Caco-2 (cell line): ENCODE results near the gene PIP4K2A. TPM values are rescaled to one million over a fixed set of nuclear protein-coding genes. Genes with fewer than 3 reads are reported as not detected.

ENCODE experiments used
- BruUV-seq: library from RNA; stranded (reverse); fragments of 400-500 nt; replicated peaks from 2 replicates; lab custom pipeline; 2021; lab: Mats Ljungman, UMichigan
- CTCF ChIA-PET: fragments of 300-600 bp; sonication (Branson Sonifier 250); formaldehyde crosslinking; loops from one replicate; lab custom pipeline; 2022; ENCODE audit warnings: antibody characterized with exemption; lab: Charles Lee
- POLR2A ChIA-PET: fragments of 300-600 bp; sonication (Branson Sonifier 250); formaldehyde crosslinking; loops from one replicate; lab custom pipeline; 2022; ENCODE audit warnings: antibody characterized with exemption; lab: Charles Lee
- DNase-seq, 2 experiments: peaks; one replicate each; pipeline versions ENCODE4 v3.0.0 to v3.0.0-alpha.2; 2020 to 2022
- H3K27me3 ChIP-seq: replicated peaks from 2 replicates; pipeline ENCODE4 v1.6.0; 2011; ENCODE audit warnings: low read length; ENCODE audit not compliant: control insufficient read depth, insufficient read depth
- H3K36me3 ChIP-seq: 2 replicates; pipeline ENCODE4 v1.5.1; 2011; ENCODE audit warnings: low read length; ENCODE audit not compliant: control insufficient read depth, insufficient read depth
- H3K4me1 ChIP-seq: fragments of 250-450 bp; sonication (Bioruptor Pico); 2 replicates; pipeline ENCODE4 v1.5.1; 2020; ENCODE audit warnings: mild to moderate bottlenecking
- H3K4me3 ChIP-seq: 2 replicates; pipeline ENCODE4 v1.5.1; 2011; ENCODE audit warnings: low read depth, mild to moderate bottlenecking, control low read depth, low read length
- H3K9me3 ChIP-seq: fragments of 250-450 bp; sonication (Bioruptor Pico); 2 replicates; pipeline ENCODE4 v1.5.1; 2020; ENCODE audit warnings: mild to moderate bottlenecking, moderate library complexity
- H3K27ac Mint-ChIP-seq: one replicate; pipeline ENCODE4 v1.8.0; 2022; ENCODE audit warnings: mixed read lengths; ENCODE audit not compliant: unreplicated experiment
- H3K27me3 Mint-ChIP-seq: one replicate; pipeline ENCODE4 v1.8.0; 2022; ENCODE audit warnings: mixed read lengths; ENCODE audit not compliant: insufficient read depth, unreplicated experiment
- H3K36me3 Mint-ChIP-seq: one replicate; pipeline ENCODE4 v1.8.0; 2022; ENCODE audit warnings: mild to moderate bottlenecking, mixed read lengths; ENCODE audit not compliant: insufficient read depth, unreplicated experiment
- H3K4me1 Mint-ChIP-seq: one replicate; pipeline ENCODE4 v1.8.0; 2022; ENCODE audit warnings: low read depth, mixed read lengths; ENCODE audit not compliant: unreplicated experiment
- H3K4me3 Mint-ChIP-seq: one replicate; pipeline ENCODE4 v1.8.0; 2022; ENCODE audit warnings: mild to moderate bottlenecking, moderate library complexity, mixed read lengths; ENCODE audit not compliant: unreplicated experiment
- H3K9me3 Mint-ChIP-seq: one replicate; pipeline ENCODE4 v1.8.0; 2022; ENCODE audit warnings: mixed read lengths; ENCODE audit not compliant: unreplicated experiment
- CTCF ChIP-seq, 2 experiments: fragments of 200-600 bp in 1 of 2; IDR thresholded peaks; 1 replicate in 1 of 2; 2 replicates in 1 of 2; pipeline versions ENCODE4 v1.5.1 to v1.8.0; 2011 to 2022; ENCODE audit warnings: antibody characterized with exemption in 1 of 2, control low read depth in 1 of 2, inconsistent platforms in 1 of 2, low read depth in 1 of 2, low read length in 1 of 2, mild to moderate bottlenecking in 1 of 2, moderate library complexity in 1 of 2; ENCODE audit not compliant: insufficient read depth in 1 of 2, severe bottlenecking in 1 of 2, unreplicated experiment in 1 of 2
- intact Hi-C: fragments of 100-400 bp; cut with micrococcal nuclease; formaldehyde crosslinking; loops from one replicate; pipeline ENCODE4 v1.10.0; 2022; ENCODE audit not compliant: unreplicated experiment
- total RNA-seq: library from RNA; stranded (reverse); gene quantifications from 2 replicates; pipeline ENCODE4 v1.2.3, GENCODE V29; 2022

The PIP4K2A gene
- total RNA-seq, 1 experiment from 2014 or later: 26.9 TPM

GRCh38 chr10:22698941-22699440 is 15.4 kb downstream of the PIP4K2A start:
- peaks cover 16% of the 10 kb centered on the region for H3K4me1 Mint-ChIP-seq
- H3K27me3 Mint-ChIP-seq: no peaks in the 10 kb centered on the region
- H3K36me3 Mint-ChIP-seq: no peaks in the 10 kb centered on the region
- no peak for TF ChIP-seq CTCF (IDR thresholded peaks at IDR 0.05; ENCODE audit: insufficient read depth in 1 of 2, low read depth in 1 of 2, low read length in 1 of 2, severe bottlenecking in 1 of 2, unreplicated experiment in 1 of 2)
- POLR2A ChIA-PET: no interaction called here
- intact Hi-C loops: no loop called here
- no peak overlapping the region for H3K27ac Mint-ChIP-seq
- H3K4me3 Mint-ChIP-seq: no peak overlapping the region
- H3K9me3 ChIP-seq: no peaks in the 10 kb centered on the region
- BruUV-seq: no TSS peak
- no peak for DNase-seq
- H3K9me3 Mint-ChIP-seq: no peaks in the 10 kb centered on the region
- CTCF ChIA-PET: no interaction called here
- no peaks in the 10 kb centered on the region for H3K36me3 ChIP-seq
- no peaks in the 10 kb centered on the region for H3K27me3 ChIP-seq
- H3K4me3 ChIP-seq: no peak overlapping the region
- H3K4me1 ChIP-seq: peaks cover 17% of the 10 kb centered on the region

GRCh38 chr10:22697800-22698199 is 16.6 kb downstream of the PIP4K2A start:
- Histone ChIP-seq H3K9me3 (no peaks in the 10 kb centered on the region), H3K27me3 (no peaks in the 10 kb centered on the region), H3K4me3 (no peak overlapping the region), H3K4me1 (peaks cover 17% of the 10 kb centered on the region), H3K36me3 (no peaks in the 10 kb centered on the region)
- POLR2A ChIA-PET: no interaction called here
- no peaks in the 10 kb centered on the region for H3K36me3 Mint-ChIP-seq
- TF ChIP-seq CTCF (IDR thresholded peaks at IDR 0.05; ENCODE audit: insufficient read depth in 1 of 2, low read depth in 1 of 2, low read length in 1 of 2, severe bottlenecking in 1 of 2, unreplicated experiment in 1 of 2): no peak
- H3K27me3 Mint-ChIP-seq: no peaks in the 10 kb centered on the region
- intact Hi-C loops: no loop called here
- H3K4me3 Mint-ChIP-seq: no peak overlapping the region
- H3K27ac Mint-ChIP-seq: no peak overlapping the region
- peaks cover 16% of the 10 kb centered on the region for H3K4me1 Mint-ChIP-seq
- DNase-seq: no peak
- BruUV-seq: no TSS peak
- CTCF ChIA-PET: no interaction called here
- no peaks in the 10 kb centered on the region for H3K9me3 Mint-ChIP-seq

- no peak for TF ChIP-seq CTCF (IDR thresholded peaks at IDR 0.05; ENCODE audit: insufficient read depth in 1 of 2, low read depth in 1 of 2, low read length in 1 of 2, severe bottlenecking in 1 of 2, unreplicated experiment in 1 of 2)
- no peaks in the 10 kb centered on the region for H3K27me3 Mint-ChIP-seq
- no peaks in the 10 kb centered on the region for H3K36me3 ChIP-seq
- BruUV-seq: no TSS peak
- no peak overlapping the region for H3K4me3 ChIP-seq
- H3K36me3 Mint-ChIP-seq: no peaks in the 10 kb centered on the region
- H3K9me3 Mint-ChIP-seq: no peaks in the 10 kb centered on the region
- H3K27ac Mint-ChIP-seq: no peak overlapping the region
- CTCF ChIA-PET: no interaction called here
- H3K9me3 ChIP-seq: peaks cover 3% of the 10 kb centered on the region; the same call in 1 of the 2 replicates
- peaks cover 16% of the 10 kb centered on the region for H3K4me1 Mint-ChIP-seq
- H3K4me3 Mint-ChIP-seq: no peak overlapping the region
- DNase-seq: no peak
- no peaks in the 10 kb centered on the region for H3K27me3 ChIP-seq
- POLR2A ChIA-PET: no interaction called here
- H3K4me1 ChIP-seq: peaks cover 17% of the 10 kb centered on the region
- intact Hi-C loops: no loop called here
Measured at GRCh38 chr10:22697101-22697500, 17.3 kb downstream of the PIP4K2A start.
